Activated CD4-positive, alpha-beta T cell treated with anti-CD3 and anti-CD28 coated beads, Interleukin-2, amount 10 ng/mL, durations not matched to agents 24 days and 14 days (primary cell): Measurements from ENCODE around the gene CSPG4. TPM values are rescaled to one million over a fixed set of nuclear protein-coding genes. Genes with fewer than 3 reads are reported as not detected.

Experiments
- DNase-seq: peaks from one replicate; pipeline ENCODE4 v3.0.0; 2022
- H3K27ac Mint-ChIP-seq: one replicate; pipeline ENCODE4 v1.8.0; 2022; ENCODE audit warnings: mild to moderate bottlenecking, mixed read lengths
- H3K27me3 Mint-ChIP-seq: one replicate; pipeline ENCODE4 v1.8.0; 2022; ENCODE audit warnings: mixed read lengths
- H3K36me3 Mint-ChIP-seq: one replicate; pipeline ENCODE4 v1.8.0; 2022; ENCODE audit warnings: low read depth, mild to moderate bottlenecking, mixed read lengths
- H3K4me1 Mint-ChIP-seq: one replicate; pipeline ENCODE4 v1.8.0; 2021; ENCODE audit warnings: mixed read lengths
- H3K4me3 Mint-ChIP-seq: one replicate; pipeline ENCODE4 v1.8.0; 2022; ENCODE audit warnings: mild to moderate bottlenecking, moderate library complexity, mixed read lengths
- H3K9me3 Mint-ChIP-seq: one replicate; pipeline ENCODE4 v1.8.0; 2021; ENCODE audit warnings: mixed read lengths
- intact Hi-C: fragments of 100-400 bp; cut with micrococcal nuclease; formaldehyde crosslinking; loops from one replicate; pipeline ENCODE4 v1.15.1; 2023
- total RNA-seq: library from RNA; stranded (reverse); gene quantifications from 2 replicates; pipeline ENCODE4 v1.2.3, GENCODE V29; 2022

CSPG4 gene
- total RNA-seq, 1 donor from 2014 or later: not detected

GRCh38 chr15:75656331-75656730 is 56.3 kb downstream of the CSPG4 start:
- H3K36me3 Mint-ChIP-seq: peaks cover 2% of the 10 kb centered on the region
- H3K4me3 Mint-ChIP-seq: no peak overlapping the region
- H3K27ac Mint-ChIP-seq: no peak overlapping the region
- no peak for DNase-seq
- no peaks in the 10 kb centered on the region for H3K27me3 Mint-ChIP-seq
- H3K4me1 Mint-ChIP-seq: peaks cover 10% of the 10 kb centered on the region
- no peaks in the 10 kb centered on the region for H3K9me3 Mint-ChIP-seq
- intact Hi-C loops: no loop called here

- peaks cover 2% of the 10 kb centered on the region for H3K36me3 Mint-ChIP-seq
- H3K9me3 Mint-ChIP-seq: no peaks in the 10 kb centered on the region
- H3K27ac Mint-ChIP-seq: no peak overlapping the region
- H3K27me3 Mint-ChIP-seq: no peaks in the 10 kb centered on the region
- no peak overlapping the region for H3K4me3 Mint-ChIP-seq
- no peak for DNase-seq
- H3K4me1 Mint-ChIP-seq: peaks cover 14% of the 10 kb centered on the region
- intact Hi-C loops: no loop called here
Measured at GRCh38 chr15:75655931-75656330, 56.7 kb downstream of the CSPG4 start.

DNA sequence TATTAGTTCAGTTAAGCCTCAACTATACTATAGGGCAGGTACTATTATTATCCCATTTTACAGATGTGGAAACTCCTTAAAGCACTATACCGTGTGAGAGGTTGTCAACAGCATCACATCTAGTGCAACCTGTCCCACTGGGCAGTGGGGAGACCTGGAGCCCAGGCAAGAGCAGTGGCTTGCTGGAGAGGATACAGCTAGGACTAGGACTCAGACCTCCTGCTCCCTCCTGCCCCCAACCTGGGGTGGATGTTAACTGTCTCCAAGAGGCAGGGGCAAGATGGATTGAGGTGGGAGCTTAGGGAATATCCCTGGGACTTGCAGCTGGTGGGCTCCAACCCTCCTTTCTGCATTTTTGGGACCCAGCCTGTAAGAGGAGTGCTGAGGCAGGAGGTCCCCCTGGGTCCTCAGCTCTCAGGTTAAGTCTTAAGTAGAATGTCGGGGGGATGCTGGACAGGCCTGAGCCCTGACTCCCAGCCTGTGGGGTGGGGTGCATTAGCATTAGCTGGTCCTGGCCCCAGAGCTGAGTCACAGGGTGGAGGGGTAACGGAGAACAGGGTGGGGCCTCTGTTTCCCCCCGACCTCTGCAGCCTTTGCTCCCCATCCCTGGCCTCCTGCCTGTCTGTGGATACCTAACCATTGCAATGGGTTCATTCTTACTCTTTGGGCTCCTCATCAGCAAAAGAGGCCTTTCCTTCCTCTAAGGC is 58.3 kb downstream of the CSPG4 start:
- Mint-ChIP-seq H3K36me3 (peaks cover 2% of the 10 kb centered on the region), H3K27me3 (no peaks in the 10 kb centered on the region), H3K9me3 (no peaks in the 10 kb centered on the region), H3K4me1 (peaks cover 19% of the 10 kb centered on the region), H3K27ac (no peak overlapping the region), H3K4me3 (no peak overlapping the region)
- DNase-seq: no peak
- intact Hi-C loops: no loop called here

- Mint-ChIP-seq H3K4me3 (no peak overlapping the region), H3K27ac (no peak overlapping the region), H3K4me1 (peaks cover 19% of the 10 kb centered on the region), H3K36me3 (peaks cover 2% of the 10 kb centered on the region), H3K27me3 (no peaks in the 10 kb centered on the region), H3K9me3 (no peaks in the 10 kb centered on the region)
- intact Hi-C loops: no loop called here
- DNase-seq: no peak
Measured at GRCh38 chr15:75653347-75653913, 59.2 kb downstream of the CSPG4 start.

DNA sequence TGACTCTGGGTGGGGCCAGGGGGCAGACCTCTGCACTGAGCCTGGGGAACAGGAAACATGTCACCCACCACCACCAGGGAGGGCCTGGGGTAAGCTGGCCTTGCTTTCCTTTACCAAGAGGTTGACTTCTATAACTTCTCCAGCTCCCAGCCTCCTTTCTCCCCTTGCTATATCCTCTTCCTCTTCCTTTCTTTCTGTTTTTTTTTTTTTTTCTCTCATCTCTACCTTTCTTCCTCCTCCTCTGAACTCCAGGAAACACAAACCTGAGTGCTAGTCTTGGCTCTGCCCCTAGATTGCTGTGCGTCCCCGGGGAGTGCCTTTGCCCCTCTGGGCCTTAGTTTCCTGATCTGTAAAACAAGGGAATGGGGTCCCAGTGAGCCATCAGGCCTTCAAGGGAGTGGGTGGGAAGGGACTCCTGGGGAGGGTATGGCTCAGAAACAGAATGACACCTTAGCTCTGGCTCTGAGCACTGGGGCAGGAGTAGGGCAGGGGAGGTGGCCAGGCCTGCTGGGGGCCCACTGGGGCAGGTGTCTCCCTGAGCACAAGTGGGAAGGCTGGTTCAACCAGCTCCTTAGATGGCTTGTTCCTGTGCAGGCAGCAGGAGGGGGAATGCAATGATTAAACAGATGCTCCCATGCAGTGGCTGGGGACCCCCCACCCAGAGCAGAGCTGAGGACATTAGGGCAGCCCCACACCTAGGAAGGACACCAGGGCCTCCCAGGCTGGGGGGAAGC is 60.7 kb downstream of the CSPG4 start:
- Mint-ChIP-seq H3K27me3 (no peaks in the 10 kb centered on the region), H3K27ac (peak overlapping the region; percentile 78), H3K4me3 (peak overlapping the region; percentile 58), H3K9me3 (no peaks in the 10 kb centered on the region), H3K36me3 (peaks cover 2% of the 10 kb centered on the region), H3K4me1 (peaks cover 22% of the 10 kb centered on the region)
- intact Hi-C loops: no loop called here
- no peak for DNase-seq

- DNase-seq: peak; percentile 63
- Mint-ChIP-seq H3K4me3 (peak overlapping the region; percentile 58), H3K27ac (peak overlapping the region; percentile 62), H3K36me3 (peaks cover 2% of the 10 kb centered on the region), H3K9me3 (no peaks in the 10 kb centered on the region), H3K27me3 (peaks cover 2% of the 10 kb centered on the region), H3K4me1 (peaks cover 29% of the 10 kb centered on the region)
- intact Hi-C loops: no loop called here
Measured at GRCh38 chr15:75650908-75651809, 61.5 kb downstream of the CSPG4 start.

- Mint-ChIP-seq H3K27ac (no peak overlapping the region), H3K36me3 (peaks cover 2% of the 10 kb centered on the region), H3K4me3 (peak overlapping the region; percentile 42), H3K9me3 (no peaks in the 10 kb centered on the region), H3K27me3 (peaks cover 2% of the 10 kb centered on the region), H3K4me1 (peaks cover 34% of the 10 kb centered on the region)
- intact Hi-C loops: no loop called here
- no peak for DNase-seq
Measured at GRCh38 chr15:75649848-75650247, 62.8 kb downstream of the CSPG4 start.

- H3K27ac Mint-ChIP-seq: no peak overlapping the region
- DNase-seq: no peak
- H3K27me3 Mint-ChIP-seq: peaks cover 5% of the 10 kb centered on the region
- H3K4me1 Mint-ChIP-seq: peaks cover 34% of the 10 kb centered on the region
- intact Hi-C loops: no loop called here
- H3K36me3 Mint-ChIP-seq: peaks cover 2% of the 10 kb centered on the region
- H3K9me3 Mint-ChIP-seq: no peaks in the 10 kb centered on the region
- H3K4me3 Mint-ChIP-seq: peak overlapping the region; percentile 83
Measured at GRCh38 chr15:75649045-75649761, 63.4 kb downstream of the CSPG4 start.

DNA sequence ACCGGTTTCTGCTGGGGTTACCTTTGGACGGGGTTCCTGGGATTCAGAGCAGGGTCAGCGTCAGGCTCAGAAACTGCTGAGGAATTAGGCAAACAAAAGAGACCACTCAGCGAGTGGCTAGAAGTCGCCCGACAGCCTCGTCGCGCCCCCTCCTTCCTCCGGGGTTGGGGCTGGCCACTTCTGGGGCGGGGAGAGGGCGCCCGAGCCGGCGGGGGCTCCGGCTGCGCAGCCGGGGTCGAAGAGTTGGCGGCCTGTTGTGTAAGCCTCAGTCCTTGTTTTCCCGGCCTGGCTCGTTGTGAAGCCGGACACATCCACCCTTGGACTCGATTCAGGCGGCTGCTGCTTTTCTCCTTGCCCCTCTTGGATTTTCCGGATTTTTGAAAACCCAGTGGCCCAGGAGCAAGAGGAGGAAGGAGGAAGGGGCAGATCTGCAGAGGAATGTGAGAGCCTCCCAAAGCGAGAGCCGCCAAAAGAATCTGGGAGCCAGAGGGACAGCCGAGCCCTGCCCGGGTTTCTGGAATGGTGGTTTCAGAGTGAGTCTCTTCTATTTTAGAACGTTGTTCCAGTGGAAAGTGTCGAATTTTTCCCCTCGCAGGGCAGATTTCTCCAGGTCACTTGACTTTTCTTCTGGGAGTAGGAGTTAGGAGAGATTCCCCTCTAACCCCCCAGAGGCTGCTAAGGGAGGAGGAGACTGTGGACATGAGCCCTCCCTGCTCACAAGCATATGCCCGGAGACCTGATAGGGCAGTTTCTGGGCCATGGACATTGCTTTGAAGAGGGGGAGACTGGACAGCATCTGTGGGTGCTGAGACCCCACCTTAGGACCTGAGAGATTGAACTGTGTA is 64.3 kb downstream of the CSPG4 start:
- DNase-seq: no peak

DNA sequence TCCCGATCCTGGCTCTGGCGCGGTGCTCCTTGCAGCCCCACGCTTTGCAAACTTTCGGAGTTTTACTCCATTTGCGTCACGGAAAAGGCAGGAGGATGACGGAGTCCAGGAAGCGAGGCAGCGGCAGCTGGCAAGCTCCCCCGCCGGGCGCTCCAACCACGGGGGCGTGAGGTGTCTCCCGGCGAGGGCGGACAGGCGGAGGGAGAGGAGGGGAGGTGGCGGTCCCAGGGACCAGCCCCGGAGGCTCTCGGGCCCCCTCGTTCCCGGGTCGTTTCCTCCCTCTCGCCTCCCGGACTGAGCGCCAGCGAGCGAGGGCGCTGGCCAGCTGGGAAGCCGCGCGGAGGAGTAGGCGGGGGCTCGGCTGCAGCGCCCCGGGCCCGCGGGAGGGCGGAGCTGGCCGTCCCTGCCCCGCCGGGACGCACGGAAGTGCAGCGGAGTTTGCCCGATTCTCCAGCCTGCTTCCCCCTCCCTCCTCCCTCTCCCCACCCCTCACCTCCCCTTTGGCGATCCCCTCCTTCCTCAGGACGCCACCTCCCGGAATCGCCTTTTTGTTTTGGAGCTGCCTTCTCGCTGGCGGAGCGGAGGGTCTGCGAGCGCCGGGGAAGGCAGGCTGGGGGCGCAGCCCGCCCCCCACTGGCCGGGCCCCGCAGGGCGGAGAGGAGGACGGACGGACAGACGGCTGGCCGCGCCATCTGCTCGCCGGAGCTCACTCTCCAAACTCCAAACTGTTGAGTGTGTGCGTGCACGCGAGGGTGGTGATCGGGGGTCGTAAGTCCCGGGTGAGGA is 65.1 kb downstream of the CSPG4 start, which contains the start of gene SNX33:
Gene SNX33 (plus strand): TSS at position 543 of the 786 bp plus-strand sequence. CDS start 1,191 bp downstream, outside the sequence.
- peak within 1 kb of the TSS; percentile 90 for H3K4me3 Mint-ChIP-seq
- intact Hi-C loops: no loop called here
- no peaks in the 10 kb centered on the region for H3K9me3 Mint-ChIP-seq
- H3K36me3 Mint-ChIP-seq: peaks cover 2% of the 10 kb centered on the region
- peak; percentile 89 for DNase-seq
- peak within 1 kb of the TSS; percentile 79 for H3K27ac Mint-ChIP-seq
- peaks cover 7% of the 10 kb centered on the region for H3K27me3 Mint-ChIP-seq
- H3K4me1 Mint-ChIP-seq: peaks cover 37% of the 10 kb centered on the region

More for the DNA sequence above, 64.3 kb downstream of the CSPG4 start:
- Mint-ChIP-seq H3K4me3 (peak overlapping the region; percentile 83), H3K36me3 (peaks cover 2% of the 10 kb centered on the region), H3K4me1 (peaks cover 34% of the 10 kb centered on the region), H3K9me3 (no peaks in the 10 kb centered on the region), H3K27me3 (peaks cover 5% of the 10 kb centered on the region), H3K27ac (peak overlapping the region; percentile 57)
- intact Hi-C loops: no loop called here

DNA sequence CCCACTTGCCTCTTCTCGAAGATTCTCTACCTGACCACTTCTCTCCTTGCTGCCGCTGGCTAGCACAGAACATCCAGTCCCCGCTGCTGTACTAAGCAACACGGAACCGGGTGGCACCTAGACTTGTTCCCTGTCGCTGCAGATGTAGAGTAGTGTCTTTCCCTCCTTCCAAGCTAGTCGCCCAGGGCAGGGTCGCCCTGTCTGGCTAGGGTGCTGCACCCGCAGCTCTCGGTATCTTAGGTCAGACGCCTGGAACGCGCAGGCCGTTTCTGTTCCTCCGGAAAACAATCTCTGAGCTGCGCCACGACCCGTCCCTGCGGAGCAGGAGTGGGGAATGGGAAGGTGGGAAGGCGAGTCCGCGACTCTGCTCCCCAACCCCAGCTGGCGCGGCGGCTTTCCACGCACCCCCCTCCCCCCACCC is 65.7 kb downstream of the CSPG4 start:
- peak overlapping the region; percentile 79 for H3K27ac Mint-ChIP-seq
- H3K4me1 Mint-ChIP-seq: peaks cover 35% of the 10 kb centered on the region
- peak; percentile 70 for DNase-seq
- intact Hi-C loops: no loop called here
- peak overlapping the region; percentile 90 for H3K4me3 Mint-ChIP-seq
- peaks cover 1% of the 10 kb centered on the region for H3K36me3 Mint-ChIP-seq
- H3K9me3 Mint-ChIP-seq: no peaks in the 10 kb centered on the region
- peaks cover 7% of the 10 kb centered on the region for H3K27me3 Mint-ChIP-seq
